ENCODE results near the gene NPY.
"Not testable (repeated sequence)": the region's sequence is repeated elsewhere in the genome, so short reads cannot be mapped to it uniquely, and the experiment has no call there.

NPY gene

DNA sequence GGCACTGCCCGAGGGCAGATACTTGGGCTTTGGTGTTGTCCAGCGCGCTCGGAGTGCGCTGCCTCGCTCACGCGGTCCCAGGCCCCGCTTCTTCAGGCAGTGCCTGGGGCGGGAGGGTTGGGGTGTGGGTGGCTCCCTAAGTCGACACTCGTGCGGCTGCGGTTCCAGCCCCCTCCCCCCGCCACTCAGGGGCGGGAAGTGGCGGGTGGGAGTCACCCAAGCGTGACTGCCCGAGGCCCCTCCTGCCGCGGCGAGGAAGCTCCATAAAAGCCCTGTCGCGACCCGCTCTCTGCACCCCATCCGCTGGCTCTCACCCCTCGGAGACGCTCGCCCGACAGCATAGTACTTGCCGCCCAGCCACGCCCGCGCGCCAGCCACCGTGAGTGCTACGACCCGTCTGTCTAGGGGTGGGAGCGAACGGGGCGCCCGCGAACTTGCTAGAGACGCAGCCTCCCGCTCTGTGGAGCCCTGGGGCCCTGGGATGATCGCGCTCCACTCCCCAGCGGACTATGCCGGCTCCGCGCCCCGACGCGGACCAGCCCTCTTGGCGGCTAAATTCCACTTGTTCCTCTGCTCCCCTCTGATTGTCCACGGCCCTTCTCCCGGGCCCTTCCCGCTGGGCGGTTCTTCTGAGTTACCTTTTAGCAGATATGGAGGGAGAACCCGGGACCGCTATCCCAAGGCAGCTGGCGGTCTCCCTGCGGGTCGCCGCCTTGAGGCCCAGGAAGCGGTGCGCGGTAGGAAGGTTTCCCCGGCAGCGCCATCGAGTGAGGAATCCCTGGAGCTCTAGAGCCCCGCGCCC is at the start of gene NPY:
Gene NPY (plus strand): TSS at position 294 of the 802 bp plus-strand sequence. CDS start 1,051 bp downstream, outside the sequence.
- no peak for DNase-seq

GRCh38 chr7:24239260-24239659 is 44.7 kb upstream of the NPY start:
- no peak for DNase-seq

DNA sequence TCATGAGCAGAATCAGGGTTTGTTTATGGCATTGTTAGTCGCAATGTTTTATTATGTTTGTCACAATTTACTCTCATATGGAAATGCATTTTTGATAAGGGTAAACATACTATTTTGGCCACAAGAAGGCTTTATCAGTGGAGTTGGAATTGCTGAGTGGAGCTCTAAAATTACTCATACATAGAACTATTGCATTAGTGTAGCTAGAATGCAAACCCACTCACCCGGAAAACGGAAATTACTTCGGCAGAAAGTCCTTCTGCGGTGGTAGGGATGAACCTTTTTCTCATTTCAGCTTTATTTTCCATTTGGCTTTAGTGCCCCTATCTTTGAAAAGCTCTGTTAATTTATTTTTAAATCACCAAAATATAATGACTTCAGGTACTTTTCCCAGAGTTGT is 42.8 kb upstream of the NPY start:
- DNase-seq = no peak

DNA sequence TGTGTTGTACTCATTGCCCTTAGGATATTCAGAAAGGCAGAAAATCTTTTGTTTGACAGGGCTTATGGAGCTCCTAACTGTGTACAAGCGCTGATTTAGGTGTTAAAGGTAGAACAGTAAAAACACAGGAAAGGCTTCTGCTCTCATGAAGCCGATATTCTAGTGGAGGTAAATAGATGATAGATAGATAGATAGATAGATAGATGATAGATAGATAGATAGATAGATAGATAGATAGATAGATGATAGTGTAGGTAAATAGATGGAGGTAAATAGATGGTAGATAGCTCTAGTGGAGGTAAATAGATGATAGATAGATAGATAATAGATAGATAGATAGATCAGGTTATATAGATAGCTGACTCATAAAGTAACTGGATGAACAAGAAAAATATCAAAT is 39.4 kb upstream of the NPY start:
- no peak for DNase-seq

DNA sequence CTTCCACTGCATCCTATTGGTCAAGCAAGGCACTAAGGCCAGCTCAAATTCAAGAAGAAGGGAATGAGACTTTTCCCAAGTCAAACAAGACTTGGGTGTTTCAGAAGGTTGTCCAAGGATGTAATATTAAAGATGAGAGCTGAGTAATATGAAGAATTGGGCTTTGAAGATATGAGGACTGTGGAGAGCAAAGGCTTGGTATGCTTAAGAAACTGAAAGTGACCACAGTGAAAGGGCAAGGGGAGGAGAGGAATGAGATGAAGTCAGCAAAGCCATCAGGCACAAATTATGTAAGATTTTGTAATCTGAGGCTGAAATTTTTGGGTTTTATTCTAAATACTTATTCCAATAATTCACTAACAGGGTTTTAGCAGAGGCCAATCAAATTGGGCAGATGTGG is 38.6 kb upstream of the NPY start:
- no peak for DNase-seq

GRCh38 chr7:24249266-24249665 is 34.7 kb upstream of the NPY start:
- no peak for DNase-seq

DNA sequence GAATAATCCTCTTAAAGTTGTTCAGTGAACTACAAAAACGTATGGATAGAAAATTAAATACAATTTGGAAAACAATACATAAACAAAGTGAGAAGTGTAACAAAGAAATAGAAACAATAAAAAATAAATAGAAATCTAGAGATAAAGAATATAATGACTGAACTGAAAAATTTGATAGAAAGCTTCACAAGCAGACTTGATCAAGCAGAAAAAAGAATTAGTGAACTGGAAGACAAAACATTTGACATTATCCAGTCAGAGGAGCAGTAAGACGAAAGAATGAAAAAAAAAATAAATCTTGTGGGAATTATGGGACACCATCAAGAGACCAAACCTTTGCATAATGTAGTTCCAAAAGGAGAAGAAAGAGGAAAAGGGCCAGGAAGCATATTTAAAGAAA is 32.4 kb upstream of the NPY start:
- DNase-seq = no peak

DNA sequence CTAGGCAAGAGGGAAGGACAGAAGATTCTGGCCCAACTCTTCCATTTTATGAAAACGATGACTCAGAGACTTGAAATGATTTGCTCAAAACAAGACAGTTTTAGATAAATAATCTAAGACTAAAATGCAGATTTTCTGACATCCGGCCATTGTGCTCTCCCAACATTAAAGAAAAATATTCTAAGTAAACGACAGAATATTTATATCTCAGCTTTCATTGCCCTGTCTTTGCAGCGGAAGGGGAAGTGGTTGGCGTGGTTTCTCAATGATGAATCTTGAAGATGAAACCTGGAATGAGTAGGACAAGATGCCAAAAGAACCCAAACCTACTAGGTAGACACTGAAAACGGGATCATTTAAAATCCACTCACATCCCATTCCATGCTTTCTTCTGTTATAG is 28.9 kb upstream of the NPY start:
- DNase-seq = no peak

DNA sequence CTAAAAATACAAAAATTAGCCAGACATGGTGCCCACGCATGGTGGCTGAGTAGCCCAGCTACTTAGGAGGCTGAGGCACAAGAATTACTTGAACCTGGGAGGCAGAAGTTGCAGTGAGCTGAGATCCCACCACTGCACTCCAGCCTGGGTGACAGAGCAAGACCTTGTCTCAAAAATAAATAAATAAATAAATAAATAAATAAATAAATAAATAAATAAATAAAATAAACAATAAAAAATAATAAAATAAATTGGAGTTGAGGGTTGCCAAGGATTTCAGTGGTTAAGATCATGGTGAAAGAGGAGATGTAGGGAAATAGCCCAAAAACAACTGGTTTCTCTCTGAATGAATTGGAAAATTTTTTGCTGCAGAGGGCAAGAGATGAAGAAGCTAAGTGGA is 25.7 kb upstream of the NPY start:
- not testable (repeated sequence) for DNase-seq

GRCh38 chr7:24271938-24272337 is 12.1 kb upstream of the NPY start:
- no peak for DNase-seq

- no peak for DNase-seq
Measured at GRCh38 chr7:24279512-24279911, 4.5 kb upstream of the NPY start.

DNA sequence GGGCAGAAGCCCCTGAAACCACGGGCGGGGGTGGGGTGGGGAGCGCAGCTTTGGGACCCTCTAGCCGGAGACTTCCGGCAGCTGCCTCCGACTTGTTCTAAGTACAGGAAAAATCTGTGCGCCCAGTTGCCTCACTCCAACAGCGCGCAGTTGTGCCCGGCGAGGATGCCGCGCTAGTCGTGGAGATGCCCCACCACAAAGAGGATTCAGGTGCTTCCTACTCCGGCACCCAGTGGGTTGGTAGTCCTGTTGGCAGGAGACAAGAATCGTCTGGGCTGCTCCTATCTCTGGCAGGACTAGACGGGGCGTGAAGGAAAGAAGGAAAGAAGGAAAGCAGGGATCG is 465 bp upstream of the NPY start:
- no peak for DNase-seq

- no peak for DNase-seq
Measured at GRCh38 chr7:24284699-24285506, 913 bp downstream of the NPY start.

GRCh38 chr7:24290004-24290641 is 6.1 kb downstream of the NPY start:
- peak; percentile 69 for DNase-seq

DNA sequence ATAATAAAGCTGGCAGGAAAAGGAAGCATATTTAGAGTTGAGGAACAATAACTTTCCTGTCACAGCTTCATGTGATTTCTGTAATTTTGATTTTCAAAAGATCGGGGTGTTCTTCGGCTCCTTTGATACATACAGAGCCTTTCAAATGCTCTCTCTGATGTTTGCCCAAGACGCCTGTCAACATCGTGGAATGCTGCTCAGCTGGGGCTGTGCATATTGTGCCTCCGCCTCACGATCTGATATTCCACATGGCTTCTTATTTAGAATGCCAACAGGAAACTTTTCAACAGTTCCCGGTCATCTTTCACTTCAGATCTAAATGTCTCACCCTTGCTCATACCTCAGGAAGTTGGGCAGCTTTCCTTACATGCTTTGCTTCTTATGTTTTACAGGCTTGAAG is 7.3 kb downstream of the NPY start:
- DNase-seq = no peak

DNA sequence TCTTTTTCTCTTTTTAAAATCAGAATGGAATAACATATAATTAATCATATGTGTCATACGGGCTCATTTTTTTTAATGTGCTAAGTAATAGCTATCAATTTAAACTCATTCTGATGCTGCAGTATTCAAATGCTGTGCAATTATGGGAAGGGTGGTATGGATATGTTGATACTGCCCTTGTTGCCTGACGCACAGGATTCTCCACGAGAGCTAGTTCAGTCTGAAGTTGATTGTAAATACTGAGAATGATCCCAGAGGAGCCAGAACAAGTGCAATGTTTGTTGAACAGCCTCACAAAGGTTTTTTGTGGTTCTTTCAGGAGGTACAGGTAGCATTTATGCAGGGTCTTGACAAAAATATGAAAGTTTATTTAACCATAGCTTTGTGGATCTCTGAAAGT is 13.4 kb downstream of the NPY start:
- DNase-seq = peak; percentile 63

- no peak for DNase-seq
Measured at GRCh38 chr7:24298696-24299095, 14.7 kb downstream of the NPY start.

GRCh38 chr7:24299192-24299591 is 15.2 kb downstream of the NPY start:
- no peak for DNase-seq

DNA sequence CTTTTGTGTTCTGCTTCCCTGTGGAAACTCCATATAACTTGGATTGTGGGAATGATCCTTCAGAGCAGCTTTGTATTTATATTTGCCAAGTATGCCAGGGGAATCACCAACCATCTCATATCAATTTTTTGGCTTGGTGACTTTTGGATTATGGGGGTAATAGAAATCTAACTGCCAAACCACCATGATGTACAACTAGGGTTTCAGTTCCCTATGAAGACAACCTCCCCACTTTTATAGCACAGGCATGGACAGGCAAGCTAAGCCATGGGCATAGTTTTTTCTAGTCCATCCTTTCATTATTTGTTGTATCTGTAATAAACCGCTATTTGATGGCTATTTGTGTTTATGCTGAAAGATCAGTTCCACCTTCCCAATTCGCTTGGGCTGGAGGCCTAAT is 17.7 kb downstream of the NPY start:
- no peak for DNase-seq

DNA sequence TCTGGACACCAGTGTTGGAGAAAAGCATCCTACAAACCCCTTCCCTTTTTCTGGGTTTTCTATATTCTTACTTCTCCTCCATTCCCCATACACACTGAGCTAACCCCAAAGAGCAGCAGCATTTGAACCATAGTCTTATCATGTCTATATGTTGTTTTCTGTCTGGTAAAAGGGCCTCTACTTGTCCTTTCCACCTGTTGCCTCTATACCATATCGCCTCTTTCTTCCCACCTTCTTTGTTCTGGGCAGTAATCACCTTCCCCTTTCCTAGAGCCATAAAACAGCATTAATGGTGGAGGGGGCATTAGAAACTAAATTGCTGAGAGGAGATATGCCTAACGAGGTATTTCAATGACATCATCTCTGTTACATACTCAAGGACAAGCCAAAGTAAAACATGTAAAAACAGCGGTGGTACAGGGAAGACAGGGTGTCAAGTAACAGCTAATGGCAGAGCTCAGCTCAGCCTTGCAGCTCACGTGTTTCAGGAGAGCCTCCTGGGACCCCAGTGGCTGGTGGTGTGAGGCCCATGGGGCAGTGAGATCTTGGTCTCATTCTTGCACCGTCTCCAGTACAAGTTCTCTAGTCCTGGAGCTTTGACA is 20.6 kb downstream of the NPY start:
- peak; percentile 83 for DNase-seq

DNA sequence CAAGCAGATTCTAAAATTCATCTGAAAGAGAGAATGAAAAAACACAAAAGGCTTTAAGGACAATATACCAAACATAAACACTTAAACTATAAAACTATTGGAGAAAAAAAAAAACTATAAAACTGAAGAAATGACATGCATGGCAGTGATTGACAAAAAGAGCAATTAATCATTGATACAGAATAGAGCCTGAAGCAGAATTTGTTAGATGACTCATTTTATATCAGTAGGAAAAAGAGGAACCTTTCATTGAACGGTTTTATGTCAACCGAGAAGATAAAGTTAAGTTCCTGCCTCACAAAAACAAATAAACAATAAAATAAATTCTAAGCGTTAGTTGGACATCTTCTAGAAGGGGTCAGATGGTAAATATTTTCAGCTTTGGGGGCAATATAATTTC is 23.3 kb downstream of the NPY start:
- DNase-seq = no peak

DNA sequence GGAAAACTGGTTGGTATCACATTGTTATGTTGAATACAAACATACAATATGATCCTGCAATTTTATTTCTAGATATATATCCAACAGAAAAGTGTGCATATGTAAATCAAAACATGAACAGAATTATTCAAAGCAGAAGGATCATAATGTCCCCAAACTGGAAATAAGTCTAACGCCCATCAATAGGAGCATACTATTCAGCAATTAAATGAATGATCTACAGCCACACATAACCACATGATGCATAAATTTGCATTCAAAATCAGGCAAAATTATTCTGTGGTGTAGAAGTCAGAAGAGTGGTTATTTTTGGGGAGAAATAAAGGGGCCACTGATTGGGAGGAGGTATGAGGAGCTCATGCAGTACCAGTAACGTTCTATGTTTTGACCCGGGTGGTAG is 28.6 kb downstream of the NPY start:
- DNase-seq = no peak

GRCh38 chr7:24313777-24314176 is 29.8 kb downstream of the NPY start:
- no peak for DNase-seq

- no peak for DNase-seq
Measured at GRCh38 chr7:24316340-24316739, 32.4 kb downstream of the NPY start.

All from NCI-H1436 (cell line).